TTC549 (cell line): ENCODE measurements around the gene JPH2.

ENCODE experiments used
- FAIRE-seq: peaks from 2 replicates; lab custom pipeline; 2012; peaks lifted over from hg19 to GRCh38; lab: Jason Lieb, UNC

The JPH2 gene

GRCh38 chr20:44075191-44075949 lies 111.6 kb downstream of the JPH2 start:
- FAIRE-seq = no peak

DNA sequence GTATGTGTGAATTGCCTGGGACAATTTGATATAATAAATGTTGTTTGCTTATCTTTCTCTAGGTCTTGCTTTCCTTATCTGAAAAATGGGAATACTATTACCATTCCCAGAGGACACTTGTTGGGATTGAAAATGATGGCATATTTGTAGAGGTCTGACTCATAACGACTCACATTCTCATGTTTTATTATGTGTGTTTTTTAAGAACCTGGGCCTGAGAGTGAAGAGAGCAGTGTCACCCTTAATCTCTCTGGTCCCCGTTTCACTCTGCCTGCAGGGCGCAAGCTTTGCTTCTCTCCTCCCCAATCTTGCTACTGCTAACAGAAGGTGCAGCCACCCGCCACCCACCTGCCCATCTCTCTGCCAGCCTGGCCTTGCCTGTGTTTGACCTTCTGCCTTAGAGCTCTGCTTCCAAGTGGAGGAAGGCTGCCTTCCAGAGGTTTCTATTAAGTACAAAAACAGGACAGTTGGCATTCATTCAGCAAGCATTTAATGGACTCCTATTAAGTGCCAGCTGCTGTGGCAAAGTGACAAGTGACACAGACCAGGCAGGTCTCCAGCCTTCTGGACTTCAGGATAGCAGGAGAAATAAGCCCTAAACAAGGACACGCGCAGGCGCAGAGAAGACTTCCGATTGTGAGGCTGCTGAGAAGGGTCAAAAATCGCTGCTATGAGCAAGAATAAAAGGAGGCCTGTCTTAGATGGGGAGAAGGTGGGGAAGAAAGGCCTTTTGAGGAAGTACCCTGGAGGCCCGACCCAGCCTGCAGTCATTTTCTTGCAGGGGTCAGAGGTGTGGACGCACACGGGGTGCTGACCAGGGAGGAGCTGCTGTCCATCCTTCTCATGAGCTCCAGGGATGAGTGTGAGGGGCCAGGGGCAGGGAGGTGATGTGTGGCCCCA lies 112.5 kb downstream of the JPH2 start:
- no peak for FAIRE-seq

- FAIRE-seq = no peak
Measured at GRCh38 chr20:44073675-44074071, 113.3 kb downstream of the JPH2 start.

GRCh38 chr20:44073011-44073674 lies 113.8 kb downstream of the JPH2 start:
- no peak for FAIRE-seq

DNA sequence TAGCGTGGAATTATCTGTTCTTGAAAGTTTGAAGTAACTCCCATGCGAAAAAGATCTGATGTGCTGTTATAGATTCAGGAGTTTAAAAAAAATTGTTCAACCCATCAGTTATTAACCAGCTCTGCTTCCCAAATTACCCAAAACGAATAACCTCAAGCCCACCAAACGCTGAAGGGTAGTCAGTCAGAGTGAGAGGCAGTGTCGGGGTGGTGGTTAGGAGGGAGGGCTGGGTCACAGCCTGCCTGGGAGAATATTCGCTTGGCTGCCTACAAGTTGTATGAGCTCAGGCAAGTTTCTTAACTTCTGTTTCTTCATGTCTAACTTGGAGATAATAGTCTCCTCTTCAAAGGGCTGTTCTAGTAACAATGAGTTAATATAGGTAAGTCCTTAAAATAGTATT lies 114.6 kb downstream of the JPH2 start:
- FAIRE-seq = no peak

DNA sequence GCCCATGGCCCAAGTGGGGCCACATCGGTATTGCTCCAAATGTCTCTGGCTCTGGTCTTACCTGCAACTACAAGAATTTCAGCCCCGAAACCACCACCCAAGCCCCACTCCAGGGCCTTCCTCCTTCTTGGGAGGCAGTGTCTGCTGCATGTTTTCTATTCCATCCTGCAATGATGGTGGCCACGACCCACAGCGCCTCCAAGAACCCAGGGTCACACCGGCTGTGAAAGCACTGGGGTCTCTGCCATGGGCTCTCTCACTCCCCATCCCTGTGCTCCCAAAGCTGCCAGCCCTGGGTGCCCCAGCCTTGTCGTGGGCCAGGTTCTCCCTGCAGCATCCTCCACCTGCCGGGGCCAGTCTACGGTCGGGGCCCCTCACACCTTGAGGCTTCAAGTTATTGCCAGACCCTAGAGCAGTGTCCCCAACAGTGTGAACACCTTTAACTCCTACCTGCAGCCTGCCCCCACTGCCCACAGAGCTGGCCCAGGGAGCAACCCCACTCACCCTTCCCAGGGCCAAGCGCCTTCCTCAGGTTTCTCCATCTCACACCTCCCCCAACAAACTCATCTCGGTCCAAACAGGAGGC lies 115.4 kb downstream of the JPH2 start:
- FAIRE-seq = no peak

- FAIRE-seq = no peak
Measured at GRCh38 chr20:44071057-44071456, 115.9 kb downstream of the JPH2 start.

- no peak for FAIRE-seq
Measured at GRCh38 chr20:44070139-44070900, 116.7 kb downstream of the JPH2 start.

- FAIRE-seq = no peak
Measured at GRCh38 chr20:44069203-44070011, 117.6 kb downstream of the JPH2 start.

DNA sequence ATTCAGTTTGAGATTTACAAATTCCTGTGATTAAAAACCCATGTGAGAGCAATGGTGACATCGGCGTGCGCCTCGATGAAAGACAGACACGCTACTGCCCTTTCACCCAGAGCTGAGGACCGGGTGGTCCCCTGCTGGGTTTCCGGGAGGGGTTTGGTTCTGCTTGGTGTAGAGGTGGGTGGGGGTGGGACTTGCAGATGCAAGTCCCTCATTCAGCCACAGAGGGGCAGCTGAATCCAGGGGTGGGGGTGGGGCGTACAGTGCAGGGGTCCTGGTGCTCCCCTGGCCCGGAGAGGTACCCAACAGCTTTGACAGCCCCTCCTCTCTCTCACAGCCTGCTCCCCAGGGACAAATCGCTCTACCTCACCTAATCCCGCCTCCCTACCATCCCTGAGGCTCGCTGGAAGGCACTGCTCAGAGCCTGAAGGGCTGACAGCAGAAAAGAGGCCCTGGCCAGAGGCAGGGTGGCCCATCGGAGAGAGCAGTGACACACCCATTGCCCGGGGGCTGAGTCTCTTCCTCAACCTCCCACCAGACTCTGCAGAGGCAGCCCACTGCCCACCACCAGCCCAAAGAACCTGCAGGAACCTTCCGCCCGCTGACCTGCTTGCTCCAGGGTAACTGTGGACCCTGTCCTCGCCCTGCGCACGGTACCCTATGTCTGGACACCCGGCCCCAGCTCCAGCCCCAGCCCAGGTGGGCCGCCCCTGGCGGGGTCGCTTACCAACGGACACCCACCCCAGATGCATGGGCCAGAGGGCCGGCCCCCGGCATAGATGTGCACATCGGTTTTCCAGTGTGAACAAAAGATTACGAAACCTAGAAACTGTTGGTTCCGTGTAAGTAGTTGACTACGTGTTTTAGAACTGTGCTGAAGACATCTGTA lies 118.4 kb downstream of the JPH2 start:
- no peak for FAIRE-seq

DNA sequence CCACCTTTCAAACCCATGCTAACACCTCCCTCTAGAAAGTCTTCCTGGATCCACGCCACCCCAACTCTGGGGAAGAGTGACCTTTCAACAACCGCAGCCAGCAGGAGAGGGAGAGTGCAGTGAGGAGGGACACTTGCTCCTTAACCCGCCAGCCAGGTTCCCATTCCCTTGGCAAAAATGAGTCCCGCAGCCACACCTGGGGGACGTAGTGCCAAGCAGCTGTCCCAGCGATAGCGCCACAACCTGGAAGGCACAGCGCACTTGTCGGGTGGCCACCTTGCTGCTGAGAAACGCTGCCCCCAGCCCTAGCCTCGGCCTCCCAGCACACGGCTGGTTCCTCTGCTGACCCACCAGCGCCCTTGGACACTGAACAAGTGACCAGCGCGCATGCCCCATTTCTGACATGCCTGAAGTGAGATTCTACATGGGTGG lies 119.3 kb downstream of the JPH2 start:
- no peak for FAIRE-seq

DNA sequence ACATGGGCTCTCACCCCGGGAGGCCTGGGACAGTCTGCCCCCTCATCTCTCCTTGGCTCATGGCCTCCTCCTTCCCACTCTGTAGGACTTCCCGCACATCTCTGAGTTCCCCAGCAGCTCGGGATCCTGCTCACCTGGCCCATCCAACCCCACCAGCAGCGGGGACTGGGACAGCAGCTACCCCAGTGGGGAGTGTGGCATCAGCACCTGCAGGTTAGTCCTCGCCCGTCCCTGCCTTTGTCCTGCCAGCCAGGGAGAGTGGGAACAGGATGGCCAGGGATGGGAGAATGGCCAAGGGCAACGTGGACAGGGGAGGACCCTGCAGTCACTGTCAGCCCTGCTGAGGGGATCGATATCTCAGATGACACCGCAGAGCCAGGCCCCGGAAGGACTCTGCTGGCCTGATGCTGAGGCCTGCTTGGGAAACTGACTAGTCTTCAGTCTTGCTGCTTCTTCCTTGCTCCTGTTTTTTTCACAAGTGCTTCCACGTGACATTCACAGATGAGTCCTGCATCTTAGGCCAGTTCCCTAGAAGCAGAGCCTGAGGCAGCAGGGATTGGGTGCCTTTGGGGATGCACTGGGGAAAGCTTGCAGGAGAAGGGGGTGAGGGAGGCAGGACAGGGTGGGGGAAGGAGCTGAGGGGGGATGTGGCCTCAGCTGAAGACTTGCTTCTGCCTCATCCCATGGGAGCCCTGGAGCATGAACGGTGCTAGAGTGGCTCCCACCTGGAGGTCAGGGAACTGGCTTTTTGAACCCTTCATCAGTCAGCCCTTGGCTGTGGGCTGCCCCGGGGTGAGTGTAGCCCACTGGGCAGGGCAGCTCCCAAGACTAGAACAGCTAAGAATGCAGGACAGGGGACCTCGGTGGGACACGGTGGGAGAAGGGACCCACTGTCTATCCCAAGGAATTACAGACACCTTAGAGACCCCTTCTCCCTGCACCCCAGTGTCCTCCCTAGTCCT lies 120.1 kb downstream of the JPH2 start:
- FAIRE-seq = no peak

DNA sequence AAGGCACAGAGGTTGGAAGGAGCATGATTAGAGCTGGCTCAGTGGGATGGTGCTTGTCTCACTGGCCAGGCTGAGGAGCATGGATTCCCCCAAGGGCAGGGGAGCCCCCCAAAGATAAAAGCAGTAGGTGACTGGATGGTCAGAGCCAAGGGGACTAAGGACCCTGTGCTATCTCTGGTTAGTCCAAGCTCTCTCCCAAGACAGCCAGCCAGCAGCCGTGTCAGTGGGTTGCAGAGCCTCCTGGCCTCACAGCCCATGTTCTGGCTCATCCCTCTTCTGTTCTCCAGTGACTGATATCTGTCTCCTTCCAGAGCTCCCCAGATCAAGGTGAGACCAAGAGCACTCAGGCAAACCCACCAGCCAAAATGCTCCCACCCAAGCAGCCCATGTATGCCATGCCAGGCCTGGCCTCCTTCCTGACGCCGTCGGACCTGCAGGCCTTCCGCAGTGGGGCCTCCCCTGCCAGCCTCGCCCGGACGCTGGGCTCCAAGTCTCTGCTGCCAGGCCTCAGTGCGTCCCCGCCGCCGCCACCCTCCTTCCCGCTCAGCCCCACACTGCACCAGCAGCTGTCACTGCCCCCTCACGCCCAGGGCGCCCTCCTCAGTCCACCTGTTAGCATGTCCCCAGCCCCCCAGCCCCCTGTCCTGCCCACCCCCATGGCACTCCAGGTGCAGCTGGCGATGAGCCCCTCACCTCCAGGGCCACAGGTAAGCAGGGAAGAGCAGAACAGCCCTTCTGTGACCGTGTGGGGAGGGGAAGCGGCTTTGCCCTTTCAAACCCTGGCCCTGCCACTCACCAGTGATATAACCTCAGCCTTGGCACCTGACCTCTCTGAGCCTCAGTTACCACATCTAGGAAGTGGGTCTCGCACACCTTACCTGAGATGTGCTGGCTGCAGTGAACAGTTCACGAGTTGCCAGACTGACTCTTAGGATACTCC lies 121.3 kb downstream of the JPH2 start:
- no peak for FAIRE-seq

GRCh38 chr20:44064501-44065400 lies 122.2 kb downstream of the JPH2 start:
- no peak for FAIRE-seq
